Keratinocyte (primary cell): ENCODE data around the gene NRARP.

ENCODE experiments used
- CTCF ChIP-seq, 3 experiments: IDR thresholded peaks in 1 of 3; conservative IDR thresholded peaks in 1 of 3; optimal IDR thresholded peaks in 1 of 3; 2 replicates in 2 of 3; 3 replicates in 1 of 3; pipeline versions ENCODE3 to v1.5.1; 2011; ENCODE audit warnings: low read length in 3 of 3, mild to moderate bottlenecking in 3 of 3, moderate library complexity in 2 of 3, control low read depth in 1 of 3, inconsistent platforms in 1 of 3; ENCODE audit not compliant: insufficient read depth in 2 of 3; ENCODE audit errors: extremely low read depth in 1 of 3
- EZH2 ChIP-seq: IDR thresholded peaks from one replicate; pipeline ENCODE4 v1.6.1; 2012; ENCODE audit warnings: inconsistent platforms, mild to moderate bottlenecking, low read length, moderate library complexity

GRCh38 chr9:137299938-137300337 lies 2.1 kb downstream of the NRARP start:
- TF ChIP-seq CTCF (optimal IDR thresholded peaks at IDR 0.05 in 1 of 3, IDR thresholded peaks at IDR 0.05 in 1 of 3, conservative IDR thresholded peaks at IDR 0.05 in 1 of 3; ENCODE audit: extremely low read depth in 1 of 3, insufficient read depth in 2 of 3, low read length in 3 of 3) (no peak), EZH2 (no peak)
